NCI-H2081 treated with DMSO at 0.1 percent for 48 hours (cell line): ENCODE data around the gene ACSM3.

Source experiments
- DNase-seq: peaks from one replicate; lab custom pipeline; 2025; lab: John Stamatoyannopoulos, UW

ACSM3 gene

GRCh38 chr16:20806168-20807050, 42.6 kb downstream of the ACSM3 start, which contains the start of the genes ERI2 and REXO5:
ERI2 (minus strand) TSS chr16:20806472; CDS start chr16:20806430, 42 bp downstream.
REXO5 (plus strand) TSS chr16:20806527; CDS start chr16:20806954, 427 bp downstream.
- peak; percentile 70 for DNase-seq

DNA sequence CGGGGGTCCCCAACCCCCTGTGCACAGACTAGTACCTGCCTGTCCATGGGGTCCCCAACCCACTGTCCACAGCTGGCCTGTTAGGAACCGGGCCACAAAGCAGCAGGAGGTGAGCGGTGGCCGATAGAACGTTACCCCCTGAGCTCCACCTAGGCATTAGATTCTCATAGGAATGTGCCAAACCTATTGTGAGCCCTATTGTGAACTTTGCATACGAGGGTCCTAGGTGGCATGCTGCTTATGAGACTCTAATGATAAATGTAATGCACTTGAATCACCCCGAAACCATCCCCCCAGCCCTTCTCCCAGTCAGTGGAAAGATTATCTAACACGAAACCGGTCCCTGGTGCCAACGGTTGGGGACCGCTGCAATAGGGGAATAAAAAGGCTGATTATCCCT, 44.0 kb downstream of the ACSM3 start:
- DNase-seq = no peak

DNA sequence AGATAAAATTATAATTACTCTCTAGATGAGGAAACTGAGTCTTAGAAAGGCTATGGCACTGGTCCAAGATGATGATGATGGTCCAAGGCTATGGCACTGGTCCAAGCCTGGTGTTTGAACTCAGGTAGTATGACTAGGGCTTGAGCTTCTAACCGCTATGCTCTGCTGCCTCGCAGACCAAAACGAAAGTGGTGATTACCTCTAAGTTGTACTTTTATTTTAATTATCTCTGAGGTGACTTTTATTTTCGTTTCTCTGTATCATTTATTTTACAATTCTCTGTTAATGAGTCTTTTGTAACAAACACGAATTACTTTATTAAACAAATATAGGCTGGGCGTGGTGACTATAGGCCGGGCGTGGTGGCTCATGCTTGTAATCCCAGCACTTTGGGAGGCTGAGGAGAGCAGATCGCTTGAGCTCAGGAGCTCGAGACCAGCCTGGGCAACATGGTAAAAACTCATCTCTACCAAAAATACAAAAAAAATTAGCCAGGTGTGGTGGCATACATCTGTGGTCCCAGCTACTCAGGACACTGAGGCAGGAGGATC, 48.1 kb downstream of the ACSM3 start:
- DNase-seq = no peak

GRCh38 chr16:20812510-20812909, 48.7 kb downstream of the ACSM3 start:
- no peak for DNase-seq

DNA sequence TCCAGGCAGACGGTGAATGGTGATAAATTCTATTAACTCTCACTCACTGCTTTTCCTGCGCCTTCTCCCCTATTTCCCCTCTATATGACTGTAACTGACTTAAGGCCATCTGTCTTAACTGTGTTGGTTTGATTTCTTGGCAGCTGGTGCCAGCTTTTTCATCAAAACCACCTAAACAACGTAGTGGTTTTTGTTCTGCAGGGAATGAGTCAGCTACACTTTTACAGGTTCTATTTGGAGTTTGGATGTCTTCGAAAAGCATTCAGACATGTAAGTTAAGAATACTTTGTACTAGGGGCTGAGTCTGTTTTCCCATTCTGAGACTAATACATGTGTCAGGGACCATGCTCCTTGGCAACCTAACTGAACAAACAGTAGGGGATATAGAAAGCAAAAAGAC, 51.0 kb downstream of the ACSM3 start:
- no peak for DNase-seq

DNA sequence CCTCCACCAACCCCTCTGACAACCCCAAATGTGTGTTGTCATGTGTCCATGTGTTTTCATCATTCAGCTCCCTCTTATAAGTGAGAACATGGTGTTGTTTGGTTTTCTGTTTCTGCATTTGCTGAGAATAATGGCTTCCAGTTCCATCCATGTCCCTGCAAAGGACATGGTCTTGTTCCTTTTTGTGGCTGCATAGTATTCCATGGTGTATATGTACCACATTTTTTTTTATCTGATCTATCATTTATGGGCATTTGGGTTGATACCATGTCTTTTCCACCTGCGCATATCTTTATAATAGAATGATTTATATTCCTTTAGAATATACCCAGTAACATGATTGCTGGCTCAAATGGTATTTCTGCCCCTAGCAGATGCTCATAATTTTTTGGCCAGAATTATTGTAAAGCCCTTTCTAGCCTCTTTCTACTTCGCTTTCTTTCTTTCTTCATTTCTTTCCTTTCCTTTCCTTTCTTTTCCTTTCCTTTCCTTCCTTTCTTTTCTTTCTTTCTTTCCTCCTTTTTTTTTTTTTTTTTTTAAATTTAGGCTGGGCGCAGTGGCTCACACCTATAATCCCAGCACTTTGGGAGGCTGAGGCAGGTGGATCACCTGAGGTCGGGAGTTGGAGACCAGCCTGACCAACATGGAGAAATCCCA, 55.2 kb downstream of the ACSM3 start:
- DNase-seq = no peak

DNA sequence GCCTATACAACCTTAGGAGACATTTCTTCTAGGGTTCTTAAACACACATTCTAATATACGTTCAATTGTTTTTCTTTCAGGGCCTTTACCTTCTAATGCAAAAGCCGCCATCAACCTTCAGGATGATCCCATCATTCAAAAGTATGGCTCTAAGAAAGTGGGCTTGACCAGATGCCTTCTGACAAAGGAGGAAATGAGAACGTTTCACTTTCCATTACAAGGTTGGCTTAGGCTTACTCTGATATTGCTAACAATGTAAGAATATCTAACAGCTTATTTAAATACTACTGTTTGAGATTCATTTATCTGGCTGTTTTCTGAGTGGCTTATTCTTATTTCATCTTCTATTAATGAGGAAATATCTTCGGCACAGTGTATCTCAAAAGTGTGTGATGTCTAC, 57.9 kb downstream of the ACSM3 start:
- DNase-seq = no peak

GRCh38 chr16:20822521-20823325, 58.9 kb downstream of the ACSM3 start:
- DNase-seq = no peak

- no peak for DNase-seq
Measured at GRCh38 chr16:20826039-20826566, 62.3 kb downstream of the ACSM3 start.

DNA sequence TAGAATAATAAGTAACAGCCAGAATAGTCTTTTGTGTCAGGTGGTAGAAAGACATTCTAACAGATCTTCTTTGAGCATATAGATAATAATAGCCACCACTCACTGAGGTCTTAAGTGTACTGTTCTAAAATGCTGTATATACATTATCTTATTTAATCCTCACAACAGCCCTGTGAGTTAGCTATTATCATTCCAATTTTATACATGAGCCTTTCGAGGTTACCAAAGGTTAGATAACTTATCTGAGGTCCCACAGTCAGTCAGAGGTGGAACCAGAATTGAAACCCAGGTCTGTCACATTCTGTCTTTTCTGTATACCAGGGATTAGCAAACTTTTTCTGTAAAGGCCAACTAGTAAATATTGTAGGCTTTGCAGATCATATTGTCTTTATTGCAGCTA, 65.7 kb downstream of the ACSM3 start:
- DNase-seq = no peak

DNA sequence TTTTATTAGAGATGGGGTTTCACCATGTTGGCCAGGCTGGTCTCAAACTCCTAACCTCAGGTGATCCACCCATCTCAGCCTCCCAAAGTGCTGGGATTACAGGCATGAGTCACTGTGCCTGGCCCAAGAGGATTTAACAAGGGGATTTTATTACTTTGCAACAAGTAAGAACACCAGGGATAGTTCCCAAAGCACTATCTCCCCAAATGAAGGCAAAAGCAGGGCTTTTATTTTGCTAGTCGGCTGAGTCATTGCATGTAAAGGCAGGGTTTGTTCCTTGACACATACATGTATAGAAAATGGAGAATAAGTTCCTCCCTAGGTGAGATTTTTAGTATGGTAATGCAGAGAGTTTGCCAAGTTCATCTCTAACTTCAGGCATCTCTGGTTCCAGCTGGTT, 66.6 kb downstream of the ACSM3 start:
- no peak for DNase-seq

DNA sequence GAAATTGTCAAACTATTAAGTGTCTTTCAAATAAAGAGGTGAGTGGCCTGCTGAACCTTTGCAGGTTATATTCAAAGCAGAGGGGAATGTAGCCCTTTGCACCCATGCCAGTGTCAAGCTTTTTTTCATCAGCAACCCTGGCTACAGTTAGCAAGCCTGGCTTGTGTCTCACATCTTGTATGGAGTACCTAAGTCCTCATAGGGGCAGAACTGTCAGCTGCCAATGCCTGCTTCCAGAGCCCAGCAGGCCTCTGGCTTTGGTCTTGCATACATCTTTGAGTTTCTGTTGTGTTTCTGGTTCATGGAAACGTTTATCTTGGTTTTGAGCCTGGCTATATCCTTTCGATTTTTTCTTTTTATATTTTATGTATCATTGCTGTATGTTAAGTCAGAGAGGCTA, 69.3 kb downstream of the ACSM3 start:
- no peak for DNase-seq

DNA sequence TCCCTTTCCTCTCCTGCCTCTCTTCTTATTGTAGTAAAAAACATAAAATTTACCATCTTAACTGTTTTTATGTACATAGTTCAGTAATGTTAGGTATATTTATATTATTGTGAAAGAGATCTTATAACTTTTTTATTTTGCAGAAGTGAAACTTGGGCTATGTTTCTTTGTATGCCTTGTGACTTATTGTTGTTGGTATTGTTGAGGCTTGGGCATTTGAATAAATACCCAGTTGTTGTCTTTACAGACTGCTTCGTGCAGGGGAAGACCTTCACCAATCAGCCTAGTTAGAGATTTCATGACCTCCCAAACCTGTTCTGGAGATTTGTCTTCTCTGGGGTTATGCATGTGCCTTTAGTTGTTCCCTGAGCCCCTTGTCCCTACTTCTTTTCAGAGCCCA, 74.4 kb downstream of the ACSM3 start:
- DNase-seq = no peak

- no peak for DNase-seq
Measured at GRCh38 chr16:20839504-20839903, 75.7 kb downstream of the ACSM3 start.

GRCh38 chr16:20844054-20844453, 80.2 kb downstream of the ACSM3 start:
- no peak for DNase-seq

DNA sequence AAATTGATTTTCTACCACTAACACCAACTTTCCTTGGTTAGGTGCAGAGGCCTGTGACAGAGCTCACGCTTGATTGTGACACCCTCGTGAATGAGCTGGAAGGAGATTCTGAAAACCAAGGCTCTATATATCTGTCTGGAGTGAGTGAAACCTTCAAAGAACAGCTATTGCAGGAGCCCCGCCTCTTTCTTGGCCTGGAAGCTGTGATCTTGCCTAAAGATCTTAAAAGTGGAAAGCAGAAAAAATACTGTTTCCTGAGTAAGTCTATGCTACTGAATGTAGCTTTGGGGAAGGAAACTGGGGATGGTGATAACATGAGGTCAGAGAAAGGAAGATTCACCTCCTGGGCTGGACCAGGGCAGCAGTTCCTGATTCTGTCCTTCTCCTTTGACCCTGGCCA, 80.8 kb downstream of the ACSM3 start:
- no peak for DNase-seq

DNA sequence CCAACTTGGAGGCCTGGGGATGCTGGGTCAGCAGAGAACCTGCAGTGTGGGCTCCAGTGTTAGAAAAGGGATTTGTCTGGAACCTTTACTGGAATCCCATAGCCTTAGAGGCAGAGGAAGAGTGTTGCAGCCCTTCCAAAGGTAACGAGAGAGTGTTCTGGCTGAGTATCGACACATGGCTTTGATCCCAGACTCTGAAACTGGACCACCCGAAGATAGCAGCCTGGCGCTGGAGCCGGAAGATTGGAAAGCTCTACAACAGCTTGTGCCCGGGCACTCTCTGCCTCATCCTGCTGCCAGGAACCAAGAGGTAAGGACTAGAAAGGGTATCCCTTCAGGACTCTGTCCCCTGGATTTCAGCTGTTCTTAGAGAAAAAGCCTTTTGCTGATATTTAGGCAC, 82.2 kb downstream of the ACSM3 start:
- no peak for DNase-seq

DNA sequence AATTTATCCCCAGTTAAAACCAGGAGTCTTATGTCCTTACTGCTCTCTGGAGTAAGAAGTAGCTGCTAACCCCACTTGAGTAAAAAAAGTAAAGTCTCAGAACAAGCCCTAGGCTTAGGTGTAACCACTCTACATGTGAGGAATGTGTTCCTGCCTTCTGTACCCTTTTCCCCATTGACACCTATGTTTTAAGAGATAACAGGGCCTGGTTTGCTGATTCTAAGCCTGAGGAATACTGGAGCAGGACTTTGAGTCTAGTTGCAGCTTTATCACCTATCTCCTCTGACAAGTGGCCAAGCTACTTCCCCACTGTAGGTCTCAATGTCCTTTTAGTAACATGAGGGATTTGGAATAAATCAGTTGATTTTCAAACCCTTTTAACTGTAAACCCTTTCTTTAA, 82.7 kb downstream of the ACSM3 start:
- no peak for DNase-seq
